ENCODE data around the gene RBM15B. TPM values are rescaled to one million over a fixed set of nuclear protein-coding genes. Genes with fewer than 3 reads are reported as not detected.

RBM15B gene
- total RNA-seq, 1 donor from 2014 or later = 36.1 TPM

DNA sequence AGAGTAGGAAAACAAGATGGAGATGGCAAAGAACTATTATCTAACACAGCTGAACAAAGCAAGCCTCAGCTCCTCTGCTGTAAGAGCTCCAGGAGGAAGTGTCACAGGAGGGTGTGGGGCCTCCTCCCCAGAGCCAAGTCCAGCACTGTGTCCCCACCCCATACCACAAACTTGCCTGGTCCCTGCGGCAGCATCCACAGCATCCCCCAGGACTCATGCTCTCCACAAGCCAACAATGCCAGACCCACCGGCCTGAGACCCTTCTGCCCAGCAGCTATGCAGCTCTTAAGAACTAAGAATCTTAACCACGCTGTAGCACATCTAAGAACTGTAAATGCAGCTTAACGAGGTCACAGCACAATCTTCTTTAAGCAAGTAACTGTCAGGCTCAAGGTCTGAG, 9.1 kb downstream of the RBM15B start:
- Mint-ChIP-seq H3K36me3 (ENCODE audit: low read depth) (peaks cover 50% of the 10 kb centered on the region), H3K4me3 (ENCODE audit: low read depth) (no peak overlapping the region), H3K27ac (no peak overlapping the region), H3K9me3 (no peaks in the 10 kb centered on the region), H3K27me3 (ENCODE audit: low read depth) (no peaks in the 10 kb centered on the region), H3K4me1 (ENCODE audit: low read depth) (peaks cover 23% of the 10 kb centered on the region)
- no peak for DNase-seq (ENCODE audit: low spot score)
- intact Hi-C loops (cut with micrococcal nuclease) = no loop called here

DNA sequence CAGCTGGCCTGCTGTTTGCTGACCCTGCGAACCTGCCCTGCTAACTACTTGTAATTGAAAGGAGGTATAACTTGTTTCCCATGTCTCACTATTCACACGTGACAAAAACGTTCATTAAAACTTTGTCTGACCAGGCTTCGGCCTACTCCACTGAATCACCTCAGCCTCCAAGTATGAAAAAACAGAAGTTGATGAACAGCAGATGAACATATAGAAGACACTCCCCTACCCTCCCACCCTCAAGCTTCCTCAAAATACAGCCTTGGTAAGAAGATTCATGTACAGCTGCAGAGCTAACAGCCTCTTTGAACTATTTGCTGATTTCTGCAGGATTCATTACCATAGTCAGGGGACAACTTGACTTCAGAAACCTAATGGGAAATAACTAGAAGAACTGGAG, 10.7 kb downstream of the RBM15B start:
- intact Hi-C loops (cut with micrococcal nuclease) = no loop called here
- Mint-ChIP-seq H3K9me3 (no peaks in the 10 kb centered on the region), H3K27ac (no peak overlapping the region), H3K36me3 (ENCODE audit: low read depth) (peaks cover 48% of the 10 kb centered on the region), H3K27me3 (ENCODE audit: low read depth) (no peaks in the 10 kb centered on the region), H3K4me3 (ENCODE audit: low read depth) (no peak overlapping the region), H3K4me1 (ENCODE audit: low read depth) (peaks cover 13% of the 10 kb centered on the region)
- no peak for DNase-seq (ENCODE audit: low spot score)

DNA sequence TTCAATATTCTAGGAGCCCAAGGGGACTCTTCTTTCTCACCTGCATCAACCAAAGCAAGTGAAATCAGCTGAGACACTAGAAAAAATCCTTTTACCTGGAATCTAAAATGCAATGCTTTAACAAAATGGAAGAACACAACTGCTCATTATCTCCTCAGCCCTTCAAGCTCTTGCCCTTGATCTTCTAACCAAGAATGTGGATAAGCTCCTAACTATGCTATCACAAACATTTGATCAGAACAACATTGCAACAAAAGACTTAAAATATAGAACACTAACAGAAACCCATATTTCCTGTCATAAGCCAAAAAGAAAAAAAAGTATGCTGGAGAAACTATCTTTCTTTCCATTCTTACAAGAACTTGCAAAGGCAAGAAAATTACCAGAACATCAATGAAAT, 12.6 kb downstream of the RBM15B start:
- no peak overlapping the region for H3K4me3 Mint-ChIP-seq (ENCODE audit: low read depth)
- H3K4me1 Mint-ChIP-seq (ENCODE audit: low read depth) = peaks cover 11% of the 10 kb centered on the region
- H3K36me3 Mint-ChIP-seq (ENCODE audit: low read depth) = peaks cover 43% of the 10 kb centered on the region
- peak overlapping the region; percentile 43 for H3K27ac Mint-ChIP-seq
- no peaks in the 10 kb centered on the region for H3K9me3 Mint-ChIP-seq
- no peak for DNase-seq (ENCODE audit: low spot score)
- no peaks in the 10 kb centered on the region for H3K27me3 Mint-ChIP-seq (ENCODE audit: low read depth)
- intact Hi-C loops (cut with micrococcal nuclease) = no loop called here

DNA sequence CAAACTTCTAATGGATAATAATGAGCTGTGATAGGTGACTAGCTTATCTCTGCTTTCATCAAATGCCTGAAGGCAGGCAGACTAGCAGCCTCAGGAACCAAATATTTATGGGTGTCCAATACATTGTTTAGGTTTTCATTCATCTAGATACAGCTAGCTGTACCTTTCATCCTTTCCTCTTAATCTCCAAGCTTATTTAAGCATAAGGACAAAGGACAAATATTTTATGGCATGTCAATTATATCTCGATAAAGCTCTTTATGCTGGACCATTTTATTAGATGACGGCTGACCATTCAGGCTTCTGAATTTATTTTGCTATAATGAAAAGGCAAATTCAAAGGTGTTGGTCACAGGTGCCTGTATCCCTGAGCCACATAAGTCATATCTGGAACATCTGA, 16.9 kb downstream of the RBM15B start:
- no peak overlapping the region for H3K27ac Mint-ChIP-seq
- H3K4me3 Mint-ChIP-seq (ENCODE audit: low read depth) = no peak overlapping the region
- H3K9me3 Mint-ChIP-seq = no peaks in the 10 kb centered on the region
- intact Hi-C loops (cut with micrococcal nuclease) = no loop called here
- H3K27me3 Mint-ChIP-seq (ENCODE audit: low read depth) = no peaks in the 10 kb centered on the region
- DNase-seq (ENCODE audit: low spot score) = no peak
- H3K36me3 Mint-ChIP-seq (ENCODE audit: low read depth) = peaks cover 60% of the 10 kb centered on the region
- H3K4me1 Mint-ChIP-seq (ENCODE audit: low read depth) = peaks cover 8% of the 10 kb centered on the region

DNA sequence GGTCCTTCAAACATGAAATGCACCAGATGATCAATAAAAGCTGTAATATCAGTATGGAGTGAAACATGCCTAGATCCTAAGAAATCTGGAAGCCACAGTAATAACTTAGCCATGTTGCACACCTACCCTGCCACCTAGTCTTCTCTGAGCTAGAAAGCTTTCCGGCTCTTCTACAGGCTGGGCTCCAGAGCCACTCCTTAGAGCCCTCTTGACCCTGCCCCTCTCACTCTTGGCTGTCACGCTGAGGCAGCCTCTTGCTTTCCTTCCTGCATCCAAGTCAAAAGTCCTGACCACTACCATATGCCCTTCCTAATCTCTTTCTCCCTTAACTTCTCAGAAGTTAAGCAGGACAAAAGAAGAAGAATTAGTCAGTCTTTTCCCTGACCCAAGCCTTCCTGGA, 17.7 kb downstream of the RBM15B start:
- H3K36me3 Mint-ChIP-seq (ENCODE audit: low read depth) = peaks cover 61% of the 10 kb centered on the region
- H3K27ac Mint-ChIP-seq = no peak overlapping the region
- H3K4me3 Mint-ChIP-seq (ENCODE audit: low read depth) = no peak overlapping the region
- peaks cover 3% of the 10 kb centered on the region for H3K4me1 Mint-ChIP-seq (ENCODE audit: low read depth)
- no peaks in the 10 kb centered on the region for H3K9me3 Mint-ChIP-seq
- H3K27me3 Mint-ChIP-seq (ENCODE audit: low read depth) = no peaks in the 10 kb centered on the region
- intact Hi-C loops (cut with micrococcal nuclease) = no loop called here
- no peak for DNase-seq (ENCODE audit: low spot score)

DNA sequence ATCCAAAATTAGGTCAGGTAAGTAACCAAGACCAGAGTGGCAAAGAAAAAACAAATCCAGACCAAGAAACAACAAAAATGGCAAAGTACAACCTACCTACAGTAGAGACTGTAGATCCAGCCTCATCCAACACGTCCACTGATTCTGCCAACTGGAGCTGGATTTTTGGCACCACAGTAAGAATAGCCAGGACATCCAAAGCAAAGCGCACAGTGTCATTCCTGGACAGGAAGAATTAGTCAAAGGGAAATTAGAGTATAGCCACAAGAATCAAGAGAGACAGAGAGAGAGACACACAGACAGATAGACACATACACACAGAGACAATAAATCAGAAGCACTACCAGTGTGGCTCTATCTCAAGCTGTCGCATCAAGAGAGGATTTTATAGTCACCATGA, 31.1 kb downstream of the RBM15B start:
- no peak overlapping the region for H3K27ac Mint-ChIP-seq
- H3K27me3 Mint-ChIP-seq (ENCODE audit: low read depth) = no peaks in the 10 kb centered on the region
- intact Hi-C loops (cut with micrococcal nuclease) = no loop called here
- H3K4me3 Mint-ChIP-seq (ENCODE audit: low read depth) = no peak overlapping the region
- no peaks in the 10 kb centered on the region for H3K9me3 Mint-ChIP-seq
- peaks cover 57% of the 10 kb centered on the region for H3K36me3 Mint-ChIP-seq (ENCODE audit: low read depth)
- DNase-seq (ENCODE audit: low spot score) = no peak
- H3K4me1 Mint-ChIP-seq (ENCODE audit: low read depth) = no peaks in the 10 kb centered on the region

DNA sequence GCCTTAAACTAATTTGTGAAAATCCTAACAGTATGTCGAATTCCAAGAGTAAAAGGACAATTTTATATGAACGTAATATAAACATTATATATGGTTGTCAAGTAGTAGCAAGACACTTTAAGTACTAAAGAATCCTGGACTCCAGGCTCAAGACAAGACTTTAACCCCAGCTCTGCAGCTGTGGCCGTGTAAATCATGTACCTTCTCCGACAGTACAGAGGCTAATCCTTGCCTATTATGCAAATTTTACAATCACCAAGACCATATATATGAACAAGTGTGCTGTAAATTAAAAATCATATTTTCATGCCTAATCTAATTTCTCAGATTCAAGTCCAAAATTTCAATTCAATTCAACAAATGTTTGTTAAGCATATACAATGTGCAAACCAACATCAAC, 35.8 kb downstream of the RBM15B start:
- Mint-ChIP-seq H3K4me3 (ENCODE audit: low read depth) (no peak overlapping the region), H3K4me1 (ENCODE audit: low read depth) (no peaks in the 10 kb centered on the region), H3K27me3 (ENCODE audit: low read depth) (no peaks in the 10 kb centered on the region), H3K27ac (no peak overlapping the region), H3K9me3 (no peaks in the 10 kb centered on the region), H3K36me3 (ENCODE audit: low read depth) (peaks cover 42% of the 10 kb centered on the region)
- DNase-seq (ENCODE audit: low spot score) = no peak
- intact Hi-C loops (cut with micrococcal nuclease) = no loop called here

DNA sequence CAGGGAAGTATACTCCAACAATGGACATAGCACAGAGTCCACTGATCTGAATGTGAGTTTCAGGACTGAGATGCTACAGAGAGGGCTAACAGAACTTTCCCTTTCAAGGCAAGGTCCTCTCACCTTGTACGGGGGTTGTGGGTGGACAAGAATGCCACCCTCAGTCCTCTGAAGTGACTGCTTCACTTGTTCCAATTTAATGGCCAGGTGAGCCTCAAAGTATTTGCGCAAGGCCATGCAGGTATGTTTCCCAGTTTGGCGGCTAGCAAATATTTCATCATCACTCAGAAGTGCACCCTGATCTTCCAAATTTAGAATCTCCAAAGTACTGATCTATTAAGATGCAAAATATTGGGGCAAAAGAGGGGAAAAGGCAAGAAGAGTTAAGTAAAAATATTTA, 38.1 kb downstream of the RBM15B start:
- DNase-seq (ENCODE audit: low spot score) = no peak
- Mint-ChIP-seq H3K27me3 (ENCODE audit: low read depth) (no peaks in the 10 kb centered on the region), H3K4me1 (ENCODE audit: low read depth) (no peaks in the 10 kb centered on the region), H3K4me3 (ENCODE audit: low read depth) (no peak overlapping the region), H3K9me3 (no peaks in the 10 kb centered on the region), H3K27ac (no peak overlapping the region), H3K36me3 (ENCODE audit: low read depth) (peaks cover 38% of the 10 kb centered on the region)
- intact Hi-C loops (cut with micrococcal nuclease) = no loop called here

DNA sequence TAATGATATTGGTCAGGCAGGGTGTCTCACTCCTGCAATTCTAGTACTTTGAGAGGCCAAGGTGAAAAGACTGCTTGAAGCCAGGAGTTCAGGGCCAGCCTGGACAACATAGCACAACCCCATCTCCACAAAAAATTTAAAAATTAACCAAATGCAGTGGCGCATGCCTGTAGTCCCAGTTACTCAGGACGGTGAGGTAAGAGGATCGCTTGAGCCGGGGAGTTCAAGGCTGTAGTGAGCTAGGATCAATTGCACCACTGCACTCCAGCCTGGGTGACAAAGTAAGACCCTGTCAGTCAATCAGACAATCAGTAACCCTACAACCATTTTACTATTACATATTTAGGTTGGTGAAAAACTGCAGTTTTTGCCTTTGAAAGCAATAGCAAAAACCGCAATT, 43.0 kb downstream of the RBM15B start:
- H3K27me3 Mint-ChIP-seq (ENCODE audit: low read depth) = no peaks in the 10 kb centered on the region
- H3K4me3 Mint-ChIP-seq (ENCODE audit: low read depth) = no peak overlapping the region
- intact Hi-C loops (cut with micrococcal nuclease) = no loop called here
- no peak overlapping the region for H3K27ac Mint-ChIP-seq
- DNase-seq (ENCODE audit: low spot score) = no peak
- H3K4me1 Mint-ChIP-seq (ENCODE audit: low read depth) = peaks cover 9% of the 10 kb centered on the region
- H3K9me3 Mint-ChIP-seq = no peaks in the 10 kb centered on the region
- peaks cover 48% of the 10 kb centered on the region for H3K36me3 Mint-ChIP-seq (ENCODE audit: low read depth)

DNA sequence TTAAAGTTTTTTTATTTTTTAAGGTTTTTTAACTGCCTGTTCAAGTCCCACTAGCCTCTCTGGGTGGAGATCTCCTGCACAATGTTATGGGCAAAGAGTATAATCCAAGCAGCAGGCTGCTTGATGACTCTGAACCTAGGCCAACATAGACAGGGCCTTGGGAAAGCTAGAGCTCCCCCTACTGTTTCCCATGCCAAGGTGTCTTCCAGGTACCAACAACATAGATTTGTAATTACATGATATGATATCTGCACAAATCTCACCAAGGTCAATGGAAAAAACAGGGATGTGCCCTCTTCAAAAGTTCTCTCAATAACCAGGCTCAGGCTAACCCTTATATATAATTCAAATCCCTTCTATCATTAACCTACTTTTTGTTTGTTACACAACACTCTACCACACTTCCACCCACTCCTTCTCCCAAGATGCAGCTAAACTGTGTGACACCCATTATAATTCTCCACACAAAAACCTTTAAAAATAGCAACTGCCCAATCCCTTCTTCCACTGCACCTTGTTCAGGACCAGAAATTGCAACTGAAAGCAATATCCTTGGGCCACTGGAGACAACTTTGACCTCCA, 43.8 kb downstream of the RBM15B start:
- H3K36me3 Mint-ChIP-seq (ENCODE audit: low read depth) = peaks cover 44% of the 10 kb centered on the region
- peak; percentile 26 for DNase-seq (ENCODE audit: low spot score)
- no peaks in the 10 kb centered on the region for H3K9me3 Mint-ChIP-seq
- no peak overlapping the region for H3K4me3 Mint-ChIP-seq (ENCODE audit: low read depth)
- peaks cover 9% of the 10 kb centered on the region for H3K4me1 Mint-ChIP-seq (ENCODE audit: low read depth)
- no peak overlapping the region for H3K27ac Mint-ChIP-seq
- no peaks in the 10 kb centered on the region for H3K27me3 Mint-ChIP-seq (ENCODE audit: low read depth)
- intact Hi-C loops (cut with micrococcal nuclease) = no loop called here

DNA sequence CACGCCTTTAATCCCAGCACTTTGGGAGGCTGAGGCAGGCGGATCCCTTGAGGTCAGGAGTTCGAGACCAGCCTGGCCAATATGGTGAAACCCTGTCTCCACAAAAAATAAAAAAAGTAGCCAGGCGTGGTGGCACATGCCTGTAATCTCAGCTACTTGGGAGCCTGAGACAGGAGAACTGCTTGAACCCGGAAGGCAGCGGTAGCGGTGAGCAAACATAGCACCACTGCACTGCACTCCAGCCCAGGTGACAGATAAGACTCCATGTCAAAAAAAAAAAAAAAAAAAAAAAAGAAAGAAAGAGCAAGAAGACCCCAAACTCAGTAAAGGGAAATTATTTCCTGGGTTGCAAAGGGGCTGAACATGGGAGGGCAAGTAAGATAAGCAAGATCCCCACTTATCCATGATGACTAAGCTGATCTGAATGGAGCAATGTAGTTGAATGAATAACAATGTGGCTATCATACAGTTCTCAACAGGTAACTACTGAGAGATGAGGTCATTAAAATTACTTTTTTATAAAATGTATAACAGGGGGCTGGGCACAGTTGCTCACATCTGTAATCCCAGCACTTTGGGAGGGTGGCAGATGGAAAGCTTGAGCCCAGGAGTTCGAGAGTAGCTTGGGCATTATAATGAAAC, 46.0 kb downstream of the RBM15B start:
- no peak for DNase-seq (ENCODE audit: low spot score)
- Mint-ChIP-seq H3K27ac (no peak overlapping the region), H3K4me3 (ENCODE audit: low read depth) (no peak overlapping the region), H3K27me3 (ENCODE audit: low read depth) (no peaks in the 10 kb centered on the region), H3K4me1 (ENCODE audit: low read depth) (peaks cover 16% of the 10 kb centered on the region), H3K36me3 (ENCODE audit: low read depth) (peaks cover 56% of the 10 kb centered on the region), H3K9me3 (no peaks in the 10 kb centered on the region)
- intact Hi-C loops (cut with micrococcal nuclease) = no loop called here

DNA sequence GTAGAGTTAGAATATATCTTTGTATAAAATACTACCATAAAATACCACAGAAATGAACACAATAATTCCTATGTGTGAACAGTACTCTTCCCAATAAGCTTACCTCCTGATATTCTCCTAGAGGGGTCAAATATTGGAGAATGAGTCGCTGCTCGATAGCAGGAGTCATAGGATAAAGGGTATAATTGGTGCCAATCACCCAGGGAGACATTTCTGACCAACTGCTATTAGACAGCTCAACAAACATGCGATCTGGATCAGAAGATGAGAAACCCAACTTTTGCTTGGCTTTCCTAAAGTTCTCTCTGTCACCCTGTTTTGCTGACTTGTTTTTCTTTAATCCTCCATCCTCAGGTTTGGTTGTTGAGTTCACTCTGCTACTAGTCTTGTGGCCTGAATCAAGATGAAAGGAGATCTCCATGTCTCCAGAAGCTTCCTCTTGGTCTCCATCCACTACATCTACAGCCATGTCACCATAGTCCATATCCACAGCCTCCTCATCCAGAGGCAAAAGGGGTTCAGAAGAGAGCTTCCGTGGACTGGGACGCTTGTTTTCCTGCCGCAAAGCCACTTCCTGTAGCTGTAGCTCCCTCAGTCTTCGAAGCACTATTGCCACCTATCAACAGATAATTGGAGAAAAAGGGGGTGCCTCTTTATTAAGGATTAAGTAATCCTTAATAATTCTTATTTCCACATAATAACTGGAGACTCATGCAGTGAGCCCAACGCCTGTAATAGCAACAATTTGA, 50.4 kb downstream of the RBM15B start:
- peaks cover 9% of the 10 kb centered on the region for H3K4me1 Mint-ChIP-seq (ENCODE audit: low read depth)
- intact Hi-C loops (cut with micrococcal nuclease) = no loop called here
- H3K27me3 Mint-ChIP-seq (ENCODE audit: low read depth) = no peaks in the 10 kb centered on the region
- peak overlapping the region; percentile 25 for H3K27ac Mint-ChIP-seq
- no peak for DNase-seq (ENCODE audit: low spot score)
- H3K4me3 Mint-ChIP-seq (ENCODE audit: low read depth) = no peak overlapping the region
- peaks cover 40% of the 10 kb centered on the region for H3K36me3 Mint-ChIP-seq (ENCODE audit: low read depth)
- H3K9me3 Mint-ChIP-seq = no peaks in the 10 kb centered on the region

DNA sequence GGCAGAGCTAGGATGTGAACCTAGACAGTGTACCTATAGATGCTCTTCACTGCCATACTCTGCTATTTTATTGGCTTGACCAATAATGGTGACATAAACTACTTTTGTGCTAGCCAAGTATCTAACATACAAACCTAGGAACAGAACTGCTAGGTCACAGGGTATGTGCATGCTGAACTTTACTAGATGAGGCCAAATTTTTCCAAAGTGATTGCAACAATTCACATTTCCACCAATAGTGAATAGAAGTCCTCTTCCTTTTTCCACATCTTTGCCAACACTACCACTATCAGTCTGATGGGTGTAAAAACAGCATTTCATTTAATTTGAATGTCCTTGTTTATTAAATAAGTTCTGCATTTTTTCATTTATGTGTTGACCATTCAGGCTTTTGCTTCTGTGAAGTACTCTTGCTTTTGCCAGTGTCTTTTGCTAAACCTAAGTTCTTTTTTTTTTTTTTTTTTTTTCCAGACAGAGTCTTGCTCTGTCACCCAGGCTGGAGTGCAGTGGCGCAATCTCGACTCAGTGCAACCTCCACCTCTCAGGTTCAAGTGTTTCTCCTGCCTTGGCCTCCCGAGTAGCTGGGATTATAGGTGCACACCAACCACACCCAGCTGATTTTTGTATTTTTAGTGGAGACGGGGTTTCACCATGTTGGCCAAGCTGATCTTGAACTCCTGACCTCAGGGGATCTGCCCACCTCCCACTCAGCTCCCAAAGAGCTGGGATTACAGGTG, 54.6 kb downstream of the RBM15B start:
- H3K36me3 Mint-ChIP-seq (ENCODE audit: low read depth) = peaks cover 47% of the 10 kb centered on the region
- no peak overlapping the region for H3K27ac Mint-ChIP-seq

More for the DNA sequence above, 54.6 kb downstream of the RBM15B start:
- intact Hi-C loops (cut with micrococcal nuclease) = no loop called here
- peaks cover 19% of the 10 kb centered on the region for H3K4me1 Mint-ChIP-seq (ENCODE audit: low read depth)
- H3K9me3 Mint-ChIP-seq = no peaks in the 10 kb centered on the region
- no peak for DNase-seq (ENCODE audit: low spot score)
- H3K27me3 Mint-ChIP-seq (ENCODE audit: low read depth) = no peaks in the 10 kb centered on the region
- no peak overlapping the region for H3K4me3 Mint-ChIP-seq (ENCODE audit: low read depth)

Measured in activated T-helper 2 cell treated with anti-CD3 and anti-CD28 coated beads, Interferon-gamma antibody, Interleukin-2, Interleukin-4, amounts not matched to agents 10 μg/mL and 5 μg/mL and 100 μg/mL, durations not matched to agents 14 hours and 24 hours and 36 hours (primary cell).